Muscle of leg (tissue), 11 donors: ENCODE results near the gene SLC38A10. TPM values are rescaled to one million over a fixed set of nuclear protein-coding genes. Genes with fewer than 3 reads are reported as not detected.

Source experiments
- DNase-seq: peaks from one replicate; pipeline ENCODE4 v3.0.0; 2013
- H3K27ac ChIP-seq: one replicate; pipeline ENCODE4 v1.5.1; 2013; ENCODE audit warnings: mild to moderate bottlenecking, low read length, control low read depth
- H3K27me3 ChIP-seq: one replicate; pipeline ENCODE4 v1.6.1; 2013; ENCODE audit warnings: low read length; ENCODE audit not compliant: control insufficient read depth, insufficient read depth
- H3K36me3 ChIP-seq: one replicate; pipeline ENCODE4 v1.6.1; 2013; ENCODE audit warnings: low read length; ENCODE audit not compliant: control insufficient read depth, insufficient read depth
- H3K4me1 ChIP-seq: one replicate; pipeline ENCODE4 v1.6.1; 2013; ENCODE audit warnings: low read length; ENCODE audit not compliant: control insufficient read depth, insufficient read depth
- H3K4me3 ChIP-seq: one replicate; pipeline ENCODE4 v1.5.1; 2013; ENCODE audit warnings: low read length, control low read depth
- H3K9me3 ChIP-seq: replicated peaks from 2 replicates; pipeline ENCODE4 v1.6.1; 2013; ENCODE audit warnings: low read depth, low read length; ENCODE audit not compliant: control insufficient read depth
- WGBS: methylation state at CpG from one replicate; pipeline ENCODE4 v1.1.5; 2013; ENCODE audit warnings: missing lambda C conversion rate; ENCODE audit not compliant: insufficient coverage; 5-methylcytosine and 5-hydroxymethylcytosine counted together
- polyA plus RNA-seq, 8 donors: library from polyadenylated mRNA; unstranded; fragments of 120-200 nt; gene quantifications; one replicate each; pipeline versions ENCODE4 v1.2.1 to v1.2.3, GENCODE V29; 2013; ENCODE audit warnings: inconsistent platforms in 1 of 8, low replicate concordance in 1 of 8; ENCODE audit not compliant: insufficient read length in 8 of 8, insufficient read depth in 1 of 8
- total RNA-seq: library from RNA; stranded (reverse); fragments of 120-200 nt; gene quantifications from one replicate; pipeline ENCODE4 v1.2.4, GENCODE V29; 2013

SLC38A10 gene
- total and polyA plus RNA-seq, 9 donors, result 36.7 to 60.1 (median 51.5) TPM

GRCh38 chr17:81286491-81287145, 8.5 kb downstream of the SLC38A10 start:
- peak; percentile 63 for DNase-seq

GRCh38 chr17:81285894-81286293, 9.2 kb downstream of the SLC38A10 start:
- H3K27me3 ChIP-seq, result no peaks in the 10 kb centered on the region
- H3K36me3 ChIP-seq, result peaks cover 56% of the 10 kb centered on the region
- peak overlapping the region; percentile 95 for H3K27ac ChIP-seq
- peak overlapping the region; percentile 40 for H3K4me3 ChIP-seq
- H3K4me1 ChIP-seq, result peaks cover 52% of the 10 kb centered on the region
- no peaks in the 10 kb centered on the region for H3K9me3 ChIP-seq
- DNase-seq, result peak; percentile 37
- WGBS, result 44% methylated on average over 10 of the region's 12 CpGs

More at GRCh38 chr17:81286491-81287145, 8.5 kb downstream of the SLC38A10 start:
- Histone ChIP-seq H3K4me1 (peaks cover 55% of the 10 kb centered on the region), H3K36me3 (peaks cover 56% of the 10 kb centered on the region), H3K9me3 (no peaks in the 10 kb centered on the region), H3K27me3 (no peaks in the 10 kb centered on the region), H3K4me3 (no peak overlapping the region), H3K27ac (peak overlapping the region; percentile 95)
- WGBS, result 89% methylated on average over 16 of the region's 23 CpGs

GRCh38 chr17:81285179-81285878, 9.8 kb downstream of the SLC38A10 start:
- Histone ChIP-seq H3K27me3 (no peaks in the 10 kb centered on the region), H3K9me3 (no peaks in the 10 kb centered on the region), H3K4me1 (peaks cover 52% of the 10 kb centered on the region), H3K36me3 (peaks cover 58% of the 10 kb centered on the region), H3K27ac (peak overlapping the region; percentile 95), H3K4me3 (peak overlapping the region; percentile 40)
- DNase-seq, result peak; percentile 89
- WGBS, result 20% methylated on average over 36 of the region's 37 CpGs

GRCh38 chr17:81282876-81283275, 12.2 kb downstream of the SLC38A10 start:
- Histone ChIP-seq H3K36me3 (peaks cover 55% of the 10 kb centered on the region), H3K9me3 (no peaks in the 10 kb centered on the region), H3K4me1 (peaks cover 39% of the 10 kb centered on the region), H3K4me3 (no peak overlapping the region), H3K27me3 (no peaks in the 10 kb centered on the region), H3K27ac (no peak overlapping the region)
- no peak for DNase-seq
- 84% methylated on average over 15 of the region's 16 CpGs for WGBS

GRCh38 chr17:81282141-81282540, 13.0 kb downstream of the SLC38A10 start:
- Histone ChIP-seq H3K36me3 (peaks cover 51% of the 10 kb centered on the region), H3K4me1 (peaks cover 39% of the 10 kb centered on the region), H3K27ac (no peak overlapping the region), H3K9me3 (no peaks in the 10 kb centered on the region), H3K4me3 (no peak overlapping the region), H3K27me3 (no peaks in the 10 kb centered on the region)
- no peak for DNase-seq
- WGBS, result 91% methylated on average over 31 of the region's 33 CpGs

GRCh38 chr17:81280571-81280970, 14.5 kb downstream of the SLC38A10 start:
- Histone ChIP-seq H3K27ac (no peak overlapping the region), H3K4me3 (no peak overlapping the region), H3K36me3 (peaks cover 60% of the 10 kb centered on the region), H3K9me3 (no peaks in the 10 kb centered on the region), H3K27me3 (no peaks in the 10 kb centered on the region), H3K4me1 (peaks cover 24% of the 10 kb centered on the region)
- DNase-seq, result no peak
- 85% methylated on average over 12 of the region's 24 CpGs for WGBS

- H3K4me1 ChIP-seq, result peaks cover 14% of the 10 kb centered on the region
- no peak overlapping the region for H3K4me3 ChIP-seq
- H3K9me3 ChIP-seq, result no peaks in the 10 kb centered on the region
- no peak for DNase-seq
- 94% methylated on average over 41 of the region's 50 CpGs for WGBS
- H3K27me3 ChIP-seq, result no peaks in the 10 kb centered on the region
- H3K27ac ChIP-seq, result no peak overlapping the region
- H3K36me3 ChIP-seq, result peaks cover 68% of the 10 kb centered on the region
Observed at GRCh38 chr17:81279278-81280275, 15.5 kb downstream of the SLC38A10 start.

GRCh38 chr17:81278831-81279230, 16.3 kb downstream of the SLC38A10 start:
- Histone ChIP-seq H3K36me3 (peaks cover 75% of the 10 kb centered on the region), H3K9me3 (no peaks in the 10 kb centered on the region), H3K4me1 (peaks cover 12% of the 10 kb centered on the region), H3K4me3 (no peak overlapping the region), H3K27me3 (no peaks in the 10 kb centered on the region), H3K27ac (no peak overlapping the region)
- 90% methylated on average over 4 of the region's 8 CpGs for WGBS
- no peak for DNase-seq

- Histone ChIP-seq H3K9me3 (no peaks in the 10 kb centered on the region), H3K4me1 (peaks cover 12% of the 10 kb centered on the region), H3K36me3 (peaks cover 79% of the 10 kb centered on the region), H3K27me3 (no peaks in the 10 kb centered on the region), H3K27ac (peak overlapping the region; percentile 59), H3K4me3 (no peak overlapping the region)
- DNase-seq, result no peak
- 87% methylated on average over 19 of the region's 20 CpGs for WGBS
Observed at GRCh38 chr17:81277946-81278693, 17.0 kb downstream of the SLC38A10 start.
